OCI-LY7 (cell line): ENCODE results near the gene RABL3. TPM values are rescaled to one million over a fixed set of nuclear protein-coding genes. Genes with fewer than 3 reads are reported as not detected.

Experiments
- BruUV-seq: library from RNA; stranded (reverse); fragments of 400-500 nt; replicated peaks from 2 replicates; lab custom pipeline; 2021; lab: Mats Ljungman, UMichigan
- CTCF ChIA-PET: fragments of 300-600 bp; sonication (Branson Sonifier 250); formaldehyde crosslinking; loops from one replicate; lab custom pipeline; 2022; ENCODE audit warnings: antibody characterized with exemption; ENCODE audit not compliant: unreplicated experiment; lab: Charles Lee
- POLR2A ChIA-PET: fragments of 300-600 bp; sonication (Branson Sonifier 250); formaldehyde crosslinking; loops from one replicate; lab custom pipeline; 2022; ENCODE audit warnings: antibody characterized with exemption; lab: Charles Lee
- DNase-seq: peaks from one replicate; pipeline ENCODE4 v3.0.0-alpha.2; 2015; ENCODE audit warnings: low spot score
- H2AFZ ChIP-seq: fragments of 200-600 bp; sonication (generic), shearing (Covaris generic); 2 replicates; pipeline ENCODE4 v1.6.1; 2014; ENCODE audit warnings: mild to moderate bottlenecking, antibody characterized with exemption, low read length, moderate library complexity
- H3K27ac ChIP-seq: fragments of 200-600 bp; sonication (generic); 2 replicates; pipeline ENCODE4 v1.5.1; 2014; ENCODE audit warnings: mixed run types, low read depth, mild to moderate bottlenecking, moderate library complexity, low read length, inconsistent platforms; ENCODE audit not compliant: poor library complexity, severe bottlenecking
- H3K36me3 ChIP-seq: fragments of 200-600 bp; sonication (generic); 2 replicates; pipeline ENCODE4 v1.6.1; 2014; ENCODE audit warnings: mild to moderate bottlenecking, antibody characterized with exemption, low read length, moderate library complexity, mixed read lengths; ENCODE audit not compliant: insufficient read depth
- H3K4me1 ChIP-seq: fragments of 200-600 bp; sonication (generic); 2 replicates; pipeline ENCODE4 v1.5.1; 2014; ENCODE audit warnings: mild to moderate bottlenecking, low read length; ENCODE audit not compliant: insufficient read depth, poor library complexity, severe bottlenecking
- H3K4me2 ChIP-seq: fragments of 200-600 bp; sonication (generic); 2 replicates; pipeline ENCODE4 v1.6.1; 2014; ENCODE audit warnings: mild to moderate bottlenecking, low read length
- H3K4me3 ChIP-seq: fragments of 200-600 bp; sonication (generic); 2 replicates; pipeline ENCODE4 v1.5.1; 2014; ENCODE audit warnings: mild to moderate bottlenecking, low read depth, low read length; ENCODE audit not compliant: poor library complexity, severe bottlenecking
- H3K79me2 ChIP-seq: fragments of 200-600 bp; sonication (generic); 2 replicates; pipeline ENCODE4 v1.6.1; 2016; ENCODE audit warnings: low read depth, mild to moderate bottlenecking, low read length, moderate library complexity, mixed read lengths; ENCODE audit not compliant: insufficient read depth
- H3K9me2 ChIP-seq: fragments of 200-600 bp; sonication (generic); 2 replicates; pipeline ENCODE4 v1.6.1; 2016; ENCODE audit warnings: mild to moderate bottlenecking, low read length, mixed read lengths; ENCODE audit not compliant: insufficient read depth
- H3K9me3 ChIP-seq: fragments of 200-600 bp; sonication (generic); 2 replicates; pipeline ENCODE4 v1.6.1; 2014; ENCODE audit warnings: mild to moderate bottlenecking, mixed run types, low read length, mixed read lengths
- H4K20me1 ChIP-seq: fragments of 200-600 bp; sonication (generic); 2 replicates; pipeline ENCODE4 v1.6.1; 2014; ENCODE audit warnings: mild to moderate bottlenecking, antibody characterized with exemption, low read length, moderate library complexity, mixed read lengths; ENCODE audit not compliant: insufficient read depth
- EZH2phosphoT487 ChIP-seq: fragments of 200-600 bp; sonication (generic); IDR thresholded peaks from 2 replicates; pipeline ENCODE4 v1.6.1; 2018; ENCODE audit warnings: low read depth, borderline replicate concordance, mild to moderate bottlenecking, mixed run types, antibody characterized with exemption, low read length, moderate library complexity, mixed read lengths
- intact Hi-C: fragments of 100-400 bp; cut with micrococcal nuclease; formaldehyde crosslinking; loops from one replicate; pipeline ENCODE4 v1.10.0; 2022; ENCODE audit not compliant: unreplicated experiment
- total RNA-seq, 2 experiments: library from RNA; depleted of rRNA in 1 of 2; stranded (reverse); fragments of >200 nt in 1 of 2; shearing (Covaris generic) in 1 of 2; gene quantifications; 2 replicates each; pipeline ENCODE4 v1.2.3, GENCODE V29; 2014 to 2022
- TF ChIP-seq, protein P1 (sequence below): fragments of 200-600 bp; sonication (generic); conservative IDR thresholded peaks from 2 replicates; pipeline ENCODE4 v1.5.1; 2014; ENCODE audit warnings: mild to moderate bottlenecking, antibody characterized with exemption, low read length, moderate library complexity, mixed read lengths

The RABL3 gene
- total RNA-seq, 2 experiments from 2014 or later: 7.7 to 27.9 TPM

DNA sequence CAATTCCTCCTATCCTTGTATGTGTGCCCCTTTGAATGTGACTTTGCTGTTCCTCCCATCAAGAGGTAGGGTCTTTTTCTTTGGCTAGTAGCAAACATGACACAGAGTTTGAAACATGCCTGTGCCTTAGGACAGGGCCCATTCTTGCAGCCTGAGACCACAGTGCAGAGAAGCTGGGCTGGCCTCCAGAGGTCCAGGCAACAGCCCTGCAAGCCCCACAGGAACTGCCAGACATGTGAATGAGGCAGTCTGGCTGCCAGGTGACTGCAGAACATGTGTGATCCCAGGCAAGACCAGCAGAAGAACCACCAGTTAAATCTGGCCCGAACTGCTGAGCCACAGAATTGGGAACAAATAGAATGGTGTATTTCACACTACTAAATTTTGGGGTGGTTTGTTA, 59.1 kb downstream of the RABL3 start:
- CTCF ChIA-PET: no interaction called here
- Histone ChIP-seq H3K9me3 (no peaks in the 10 kb centered on the region), H3K9me2 (no peaks in the 10 kb centered on the region), H3K27ac (no peak overlapping the region), H3K36me3 (no peaks in the 10 kb centered on the region), H3K4me2 (no peak overlapping the region), H4K20me1 (no peaks in the 10 kb centered on the region), H2AFZ (no peak overlapping the region), H3K79me2 (no peaks in the 10 kb centered on the region), H3K4me3 (no peak overlapping the region), H3K4me1 (peaks cover 16% of the 10 kb centered on the region)
- POLR2A ChIA-PET: no interaction called here
- BruUV-seq: no TSS peak
- no peak for DNase-seq
- TF ChIP-seq EZH2phosphoT487: no peak
- TF ChIP-seq, protein P1, sequence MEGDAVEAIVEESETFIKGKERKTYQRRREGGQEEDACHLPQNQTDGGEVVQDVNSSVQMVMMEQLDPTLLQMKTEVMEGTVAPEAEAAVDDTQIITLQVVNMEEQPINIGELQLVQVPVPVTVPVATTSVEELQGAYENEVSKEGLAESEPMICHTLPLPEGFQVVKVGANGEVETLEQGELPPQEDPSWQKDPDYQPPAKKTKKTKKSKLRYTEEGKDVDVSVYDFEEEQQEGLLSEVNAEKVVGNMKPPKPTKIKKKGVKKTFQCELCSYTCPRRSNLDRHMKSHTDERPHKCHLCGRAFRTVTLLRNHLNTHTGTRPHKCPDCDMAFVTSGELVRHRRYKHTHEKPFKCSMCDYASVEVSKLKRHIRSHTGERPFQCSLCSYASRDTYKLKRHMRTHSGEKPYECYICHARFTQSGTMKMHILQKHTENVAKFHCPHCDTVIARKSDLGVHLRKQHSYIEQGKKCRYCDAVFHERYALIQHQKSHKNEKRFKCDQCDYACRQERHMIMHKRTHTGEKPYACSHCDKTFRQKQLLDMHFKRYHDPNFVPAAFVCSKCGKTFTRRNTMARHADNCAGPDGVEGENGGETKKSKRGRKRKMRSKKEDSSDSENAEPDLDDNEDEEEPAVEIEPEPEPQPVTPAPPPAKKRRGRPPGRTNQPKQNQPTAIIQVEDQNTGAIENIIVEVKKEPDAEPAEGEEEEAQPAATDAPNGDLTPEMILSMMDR: no peak
- intact Hi-C loops: no loop called here

DNA sequence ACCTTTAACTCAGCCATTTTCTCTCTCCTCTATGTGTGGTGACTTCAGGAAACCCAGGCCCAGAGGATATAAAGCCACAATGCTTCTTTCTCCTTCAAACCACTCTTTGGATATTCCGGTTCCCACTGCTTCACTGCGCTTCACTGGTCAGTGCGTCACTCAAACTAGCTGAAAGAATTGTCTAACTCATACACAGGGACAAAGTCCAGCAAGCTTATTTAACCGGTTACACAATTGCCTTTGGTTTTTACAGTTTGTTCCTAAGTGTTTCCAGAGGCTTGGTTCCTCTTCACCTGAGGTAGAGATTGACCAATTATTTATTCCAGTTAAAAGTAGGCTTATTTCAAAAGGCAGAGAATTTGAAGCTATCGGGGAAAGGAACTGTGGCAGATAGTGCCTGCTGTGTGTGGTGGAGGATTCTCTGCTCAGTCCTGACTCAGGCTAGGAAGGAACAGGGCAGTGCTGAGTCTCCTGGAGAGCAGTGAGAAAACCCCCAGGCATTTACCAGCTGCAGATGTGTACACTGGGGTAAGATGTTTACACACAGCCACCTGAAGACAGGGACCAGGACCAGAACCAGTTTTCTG, 60.1 kb downstream of the RABL3 start, which contains the start of gene HGD:
HGD (minus strand) TSS at position 145 of the 587 bp plus-strand sequence; CDS start at position 17, 128 bp downstream.
- Histone ChIP-seq H3K4me2 (no peak within 1 kb of the TSS), H2AFZ (no peak within 1 kb of the TSS), H3K36me3 (no peaks in the 10 kb centered on the region), H3K79me2 (no peaks in the 10 kb centered on the region), H3K9me3 (no peaks in the 10 kb centered on the region), H3K4me3 (no peak within 1 kb of the TSS), H3K27ac (no peak within 1 kb of the TSS), H3K9me2 (no peaks in the 10 kb centered on the region), H4K20me1 (no peaks in the 10 kb centered on the region), H3K4me1 (peaks cover 13% of the 10 kb centered on the region)
- no peak for DNase-seq
- TF ChIP-seq EZH2phosphoT487: no peak
- TF ChIP-seq, protein P1: no peak
- POLR2A ChIA-PET: interaction anchor here (0.6 to 1.4 kb wide), 2 partner anchors 31 to 82 kb away, joined by 3 read pairs; no protein-coding TSS in a partner anchor
- CTCF ChIA-PET: no interaction called here
- no TSS peak for BruUV-seq
- intact Hi-C loops: no loop called here

DNA sequence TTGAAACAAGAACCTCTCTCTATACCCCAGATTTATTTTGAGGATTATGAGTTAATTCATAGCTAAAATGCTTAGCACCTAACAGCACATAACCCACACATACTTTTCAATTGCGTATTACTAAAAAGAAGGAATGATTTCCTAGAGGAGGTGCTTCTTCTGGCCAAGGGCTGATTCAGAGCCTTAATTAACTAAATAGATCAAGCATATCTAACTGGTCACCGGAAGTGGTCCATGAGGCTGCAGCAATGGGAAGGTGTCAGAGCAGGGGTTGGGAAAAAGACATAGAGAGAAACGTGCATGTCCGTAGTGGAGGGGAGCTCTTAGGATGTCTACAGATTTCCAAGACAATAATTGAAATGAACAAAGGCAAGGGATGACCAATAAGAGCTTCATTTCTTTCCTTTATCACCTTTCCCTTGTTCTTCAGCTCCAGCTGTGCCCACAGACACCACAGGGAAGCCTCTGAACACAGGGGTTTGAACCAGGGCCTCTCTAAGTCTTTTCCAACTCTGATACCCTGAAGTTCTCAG, 60.7 kb downstream of the RABL3 start:
- H3K4me3 ChIP-seq: no peak overlapping the region
- CTCF ChIA-PET: no interaction called here

More for the DNA sequence above, 60.7 kb downstream of the RABL3 start:
- no peaks in the 10 kb centered on the region for H3K9me2 ChIP-seq
- H3K79me2 ChIP-seq: no peaks in the 10 kb centered on the region
- no peak overlapping the region for H3K4me2 ChIP-seq
- no peaks in the 10 kb centered on the region for H3K36me3 ChIP-seq
- no peak overlapping the region for H3K27ac ChIP-seq
- no peaks in the 10 kb centered on the region for H3K9me3 ChIP-seq
- no peak for DNase-seq
- POLR2A ChIA-PET: interaction anchor here (0.6 to 1.4 kb wide), 2 partner anchors 32 to 81 kb away, joined by 3 read pairs; no protein-coding TSS in a partner anchor
- no peaks in the 10 kb centered on the region for H4K20me1 ChIP-seq
- intact Hi-C loops: no loop called here
- no peak overlapping the region for H2AFZ ChIP-seq
- no TSS peak for BruUV-seq
- H3K4me1 ChIP-seq: peaks cover 13% of the 10 kb centered on the region
- TF ChIP-seq, protein P1: no peak
